Hepatocyte (in vitro differentiated cells): Measurements from ENCODE around the gene FRS2.

Source experiments
- CTCF ChIP-seq: fragments of 200-600 bp; sonication (generic); IDR thresholded peaks from 2 replicates; pipeline ENCODE4 v1.5.1; 2016; ENCODE audit warnings: antibody characterized with exemption, mild to moderate bottlenecking; ENCODE audit not compliant: poor library complexity
- EZH2 ChIP-seq: fragments of 200-600 bp; sonication (generic); IDR thresholded peaks from 2 replicates; pipeline ENCODE4 v1.6.1; 2016; ENCODE audit warnings: antibody characterized with exemption, mild to moderate bottlenecking, borderline replicate concordance
- EZH2phosphoT487 ChIP-seq: fragments of 200-600 bp; sonication (generic); IDR thresholded peaks from one replicate; pipeline ENCODE4 v1.6.1; 2018; ENCODE audit warnings: antibody characterized with exemption, mild to moderate bottlenecking, low read depth, moderate library complexity; ENCODE audit not compliant: unreplicated experiment, severe bottlenecking

GRCh38 chr12:69548687-69549086, 78.5 kb downstream of the FRS2 start:
- TF ChIP-seq CTCF, result no peak
- no peak for TF ChIP-seq EZH2phosphoT487
- no peak for TF ChIP-seq EZH2
